ENCODE results near the gene CRB1. TPM values are rescaled to one million over a fixed set of nuclear protein-coding genes. Genes with fewer than 3 reads are reported as not detected.
"Not testable (repeated sequence)": the region's sequence is repeated elsewhere in the genome, so short reads cannot be mapped to it uniquely, and the experiment has no call there.

Gene CRB1
- total RNA-seq, 1 donor from 2014 or later = not detected

DNA sequence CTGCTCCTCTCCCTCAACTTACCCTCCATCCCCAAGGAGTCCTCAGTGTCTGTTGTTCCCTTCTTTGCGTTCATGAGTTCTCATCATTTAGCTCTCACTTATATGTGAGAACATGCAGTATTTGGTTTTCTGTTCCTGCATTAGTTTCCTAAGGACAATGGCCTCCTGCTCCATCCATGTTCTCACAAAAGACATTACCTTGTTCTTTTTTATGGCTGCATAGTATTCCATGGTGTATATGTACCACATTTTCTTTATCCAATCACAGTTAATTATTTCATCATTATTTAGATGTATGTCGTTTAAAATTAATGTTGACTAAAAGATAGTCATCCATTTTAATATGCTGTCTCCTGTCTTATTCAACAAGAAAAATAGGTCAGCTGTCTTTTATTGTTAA, 134.1 kb downstream of the CRB1 start:
- intact Hi-C loops (cut with DNase I) = no loop called here
- H3K4me1 ChIP-seq = no peaks in the 10 kb centered on the region
- no peak overlapping the region for H3K27ac ChIP-seq
- H3K36me3 ChIP-seq = no peaks in the 10 kb centered on the region
- TF ChIP-seq, protein P1, sequence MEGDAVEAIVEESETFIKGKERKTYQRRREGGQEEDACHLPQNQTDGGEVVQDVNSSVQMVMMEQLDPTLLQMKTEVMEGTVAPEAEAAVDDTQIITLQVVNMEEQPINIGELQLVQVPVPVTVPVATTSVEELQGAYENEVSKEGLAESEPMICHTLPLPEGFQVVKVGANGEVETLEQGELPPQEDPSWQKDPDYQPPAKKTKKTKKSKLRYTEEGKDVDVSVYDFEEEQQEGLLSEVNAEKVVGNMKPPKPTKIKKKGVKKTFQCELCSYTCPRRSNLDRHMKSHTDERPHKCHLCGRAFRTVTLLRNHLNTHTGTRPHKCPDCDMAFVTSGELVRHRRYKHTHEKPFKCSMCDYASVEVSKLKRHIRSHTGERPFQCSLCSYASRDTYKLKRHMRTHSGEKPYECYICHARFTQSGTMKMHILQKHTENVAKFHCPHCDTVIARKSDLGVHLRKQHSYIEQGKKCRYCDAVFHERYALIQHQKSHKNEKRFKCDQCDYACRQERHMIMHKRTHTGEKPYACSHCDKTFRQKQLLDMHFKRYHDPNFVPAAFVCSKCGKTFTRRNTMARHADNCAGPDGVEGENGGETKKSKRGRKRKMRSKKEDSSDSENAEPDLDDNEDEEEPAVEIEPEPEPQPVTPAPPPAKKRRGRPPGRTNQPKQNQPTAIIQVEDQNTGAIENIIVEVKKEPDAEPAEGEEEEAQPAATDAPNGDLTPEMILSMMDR (IDR thresholded peaks at IDR 0.05) = no peak
- H3K9me3 ChIP-seq = no peaks in the 10 kb centered on the region
- no peaks in the 10 kb centered on the region for H3K27me3 ChIP-seq
- DNase-seq (ENCODE audit: low spot score in 2 of 2) = no peak
- H3K4me3 ChIP-seq = no peak overlapping the region

DNA sequence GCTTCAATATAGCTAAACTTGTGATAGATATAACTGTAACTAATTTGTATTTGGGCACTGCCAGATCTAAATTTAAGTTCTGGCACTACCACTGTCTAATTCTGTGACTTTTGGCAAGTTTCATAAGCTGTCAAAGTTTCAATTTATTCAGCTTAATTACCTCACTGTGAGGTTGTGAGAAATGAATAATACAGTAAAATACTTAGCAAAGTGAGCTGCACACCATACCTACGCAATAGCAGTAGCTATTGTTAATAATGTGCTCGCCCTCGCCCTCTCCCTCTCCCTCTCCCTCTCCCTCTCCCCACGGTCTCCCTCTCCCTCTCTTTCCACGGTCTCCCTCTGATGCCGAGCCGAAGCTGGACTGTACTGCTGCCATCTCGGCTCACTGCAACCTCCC, 136.7 kb downstream of the CRB1 start:
- intact Hi-C loops (cut with DNase I); H3K9me3 ChIP-seq; H3K27me3 ChIP-seq; H3K27ac ChIP-seq; DNase-seq (ENCODE audit: low spot score in 2 of 2); H3K4me1 ChIP-seq; H3K4me3 ChIP-seq; H3K36me3 ChIP-seq: not testable (repeated sequence)

DNA sequence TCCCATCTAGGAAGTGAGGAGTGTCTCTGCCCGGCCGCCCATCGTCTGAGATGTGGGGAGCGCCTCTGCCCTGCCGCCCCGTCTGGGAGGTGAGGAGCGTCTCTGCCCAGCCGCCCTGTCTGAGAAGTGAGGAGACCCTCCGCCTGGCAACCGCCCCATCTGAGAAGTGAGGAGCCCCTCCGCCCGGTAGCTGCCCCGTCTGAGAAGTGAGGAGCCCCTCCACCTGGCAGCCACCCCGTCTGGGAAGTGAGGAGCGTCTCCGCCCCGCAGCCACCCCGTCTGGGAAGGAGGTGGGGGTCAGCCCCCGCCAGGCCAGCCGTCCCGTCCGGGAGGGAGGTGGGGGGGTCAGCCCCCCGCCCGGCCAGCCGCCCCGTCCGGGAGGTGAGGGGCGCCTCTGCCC, 137.6 kb downstream of the CRB1 start:
- not testable (repeated sequence) for DNase-seq (ENCODE audit: low spot score in 2 of 2); H3K27ac ChIP-seq

DNA sequence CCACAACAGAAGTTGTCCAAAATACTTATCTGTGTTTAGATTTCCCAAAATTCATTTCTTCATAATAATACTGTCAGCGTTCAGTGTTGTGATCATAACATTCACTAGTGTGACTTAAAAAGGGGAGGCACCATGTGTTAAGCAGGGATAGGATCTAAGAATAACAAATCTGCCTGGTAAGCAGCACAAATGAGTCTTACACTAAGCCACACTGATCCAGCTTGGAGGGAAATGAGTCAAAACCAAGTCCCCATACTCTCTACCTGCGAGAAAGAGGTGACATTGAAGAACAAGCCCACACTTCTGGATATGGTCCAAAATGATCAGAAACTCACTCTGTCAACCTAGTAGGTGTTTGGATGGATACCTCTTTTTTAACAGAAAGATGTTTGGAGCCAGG, 145.5 kb downstream of the CRB1 start:
- TF ChIP-seq, protein P1 (IDR thresholded peaks at IDR 0.05) = no peak
- no peaks in the 10 kb centered on the region for H3K4me1 ChIP-seq
- DNase-seq (ENCODE audit: low spot score in 2 of 2) = no peak
- H3K9me3 ChIP-seq = no peaks in the 10 kb centered on the region
- H3K27me3 ChIP-seq = no peaks in the 10 kb centered on the region
- no peak overlapping the region for H3K4me3 ChIP-seq
- no peaks in the 10 kb centered on the region for H3K36me3 ChIP-seq
- H3K27ac ChIP-seq = no peak overlapping the region
- intact Hi-C loops (cut with DNase I) = no loop called here

More for the DNA sequence above, 137.6 kb downstream of the CRB1 start:
- H3K27me3 ChIP-seq; H3K36me3 ChIP-seq; intact Hi-C loops (cut with DNase I); H3K4me1 ChIP-seq; H3K4me3 ChIP-seq; H3K9me3 ChIP-seq: not testable (repeated sequence)

DNA sequence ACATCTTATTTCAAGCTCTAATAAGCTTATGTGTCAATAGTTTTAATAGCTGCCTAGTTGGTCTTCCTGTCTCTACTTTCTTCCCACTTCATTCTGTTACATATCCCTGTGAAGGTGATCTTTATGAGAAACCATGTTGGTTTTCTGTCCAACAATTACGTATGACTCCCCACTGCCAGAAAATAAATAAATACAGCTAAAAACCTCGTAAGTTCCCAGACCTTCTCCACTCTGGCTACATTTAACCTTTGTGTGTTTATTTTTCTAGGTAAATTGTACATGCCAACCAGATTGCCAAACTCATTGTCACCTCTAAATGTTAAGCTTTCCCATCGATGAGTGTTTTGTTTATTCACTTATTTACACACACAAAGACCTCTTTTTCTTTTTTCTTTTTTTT, 147.2 kb downstream of the CRB1 start:
- H3K27me3 ChIP-seq = no peaks in the 10 kb centered on the region
- intact Hi-C loops (cut with DNase I) = no loop called here
- H3K4me1 ChIP-seq = no peaks in the 10 kb centered on the region
- no peak overlapping the region for H3K27ac ChIP-seq
- no peaks in the 10 kb centered on the region for H3K9me3 ChIP-seq
- TF ChIP-seq, protein P1 (IDR thresholded peaks at IDR 0.05) = no peak
- DNase-seq (ENCODE audit: low spot score in 2 of 2) = no peak
- H3K36me3 ChIP-seq = no peaks in the 10 kb centered on the region
- no peak overlapping the region for H3K4me3 ChIP-seq

DNA sequence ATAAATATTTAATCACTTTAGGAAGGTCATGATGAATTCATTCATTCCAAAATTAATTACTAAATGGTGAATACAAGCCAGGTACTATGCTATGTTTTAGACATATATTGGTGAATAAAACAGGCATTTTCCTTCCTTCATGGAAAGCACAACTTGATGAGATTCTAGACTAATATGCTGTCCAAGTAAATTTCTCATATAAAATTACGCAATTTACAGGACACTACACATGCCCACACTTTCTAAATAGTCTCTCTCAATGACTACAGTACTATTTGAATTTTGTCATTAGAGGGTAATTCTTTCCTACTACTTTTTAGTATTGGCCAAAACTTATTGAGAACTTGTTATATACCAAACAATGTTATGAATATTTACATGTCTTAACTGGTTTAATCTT, 150.6 kb downstream of the CRB1 start:
- intact Hi-C loops (cut with DNase I) = no loop called here
- TF ChIP-seq, protein P1 (IDR thresholded peaks at IDR 0.05) = no peak
- H3K9me3 ChIP-seq = no peaks in the 10 kb centered on the region
- no peaks in the 10 kb centered on the region for H3K36me3 ChIP-seq
- no peaks in the 10 kb centered on the region for H3K4me1 ChIP-seq
- no peak overlapping the region for H3K27ac ChIP-seq
- no peak for DNase-seq (ENCODE audit: low spot score in 2 of 2)
- H3K27me3 ChIP-seq = no peaks in the 10 kb centered on the region
- H3K4me3 ChIP-seq = no peak overlapping the region

DNA sequence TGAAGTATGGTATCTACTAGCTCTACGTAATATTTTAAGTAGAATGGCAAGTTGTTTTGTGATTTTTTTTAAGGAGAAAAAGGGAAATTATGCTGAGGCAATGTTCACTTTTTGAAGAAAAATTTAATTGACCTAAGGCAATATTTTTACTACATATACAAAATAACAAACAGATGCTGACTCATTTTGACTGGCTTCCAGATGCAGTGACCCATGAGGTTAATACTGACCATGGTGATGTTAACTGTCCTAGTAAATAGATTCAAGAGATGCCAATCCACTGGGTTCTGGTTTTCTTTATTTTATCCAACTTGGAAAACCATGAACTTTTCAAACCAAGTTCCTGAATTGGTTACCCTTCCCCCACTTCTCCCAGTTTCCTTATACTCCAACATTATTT, 154.9 kb downstream of the CRB1 start:
- Histone ChIP-seq H3K27me3 (no peaks in the 10 kb centered on the region), H3K9me3 (no peaks in the 10 kb centered on the region), H3K36me3 (no peaks in the 10 kb centered on the region), H3K4me3 (no peak overlapping the region), H3K27ac (no peak overlapping the region), H3K4me1 (no peaks in the 10 kb centered on the region)
- no peak for DNase-seq (ENCODE audit: low spot score in 2 of 2)
- TF ChIP-seq, protein P1 (IDR thresholded peaks at IDR 0.05) = no peak
- intact Hi-C loops (cut with DNase I) = no loop called here
